A673 (cell line): ENCODE measurements around the gene GPHN. TPM values are rescaled to one million over a fixed set of nuclear protein-coding genes. Genes with fewer than 3 reads are reported as not detected.

Experiments
- BruUV-seq: library from RNA; stranded (reverse); fragments of 400-500 nt; replicated peaks from 2 replicates; lab custom pipeline; 2021; lab: Mats Ljungman, UMichigan
- CTCF ChIA-PET: fragments of 300-600 bp; sonication (Branson Sonifier 250); formaldehyde crosslinking; loops from one replicate; lab custom pipeline; 2022; ENCODE audit warnings: antibody characterized with exemption; lab: Charles Lee
- POLR2A ChIA-PET: fragments of 300-600 bp; sonication (Branson Sonifier 250); formaldehyde crosslinking; loops from one replicate; lab custom pipeline; 2022; ENCODE audit warnings: antibody characterized with exemption; ENCODE audit not compliant: low non-redundant PET; lab: Charles Lee
- DNase-seq: peaks from one replicate; pipeline ENCODE4 v3.0.0-alpha.2; 2015; ENCODE audit warnings: low spot score
- H3K27ac ChIP-seq: fragments of 200-600 bp; sonication (generic); 2 replicates; pipeline ENCODE4 v1.5.1; 2016; ENCODE audit warnings: mixed run types, low read depth, mild to moderate bottlenecking, mixed read lengths, antibody characterized with exemption, low read length; ENCODE audit not compliant: poor library complexity, severe bottlenecking
- H3K27me3 ChIP-seq: fragments of 200-600 bp; sonication (generic); replicated peaks from 2 replicates; pipeline ENCODE4 v1.6.1; 2017; ENCODE audit warnings: mixed run types, low read depth, mild to moderate bottlenecking, mixed read lengths, antibody characterized with exemption, low read length; ENCODE audit not compliant: insufficient read depth, poor library complexity
- H3K36me3 ChIP-seq: fragments of 200-600 bp; sonication (generic); 2 replicates; pipeline ENCODE4 v1.6.1; 2016; ENCODE audit warnings: mixed run types, mild to moderate bottlenecking, mixed read lengths, antibody characterized with exemption, low read length; ENCODE audit not compliant: insufficient read depth, poor library complexity, severe bottlenecking
- H3K4me1 ChIP-seq: fragments of 200-600 bp; sonication (generic); 2 replicates; pipeline ENCODE4 v1.6.1; 2017; ENCODE audit warnings: mixed run types, mild to moderate bottlenecking, mixed read lengths, antibody characterized with exemption, low read length; ENCODE audit not compliant: insufficient read depth, poor library complexity, severe bottlenecking
- H3K4me3 ChIP-seq: fragments of 200-600 bp; sonication (generic); 2 replicates; pipeline ENCODE4 v1.5.1; 2016; ENCODE audit warnings: low read depth, mixed run types, mild to moderate bottlenecking, mixed read lengths, low read length; ENCODE audit not compliant: poor library complexity, severe bottlenecking
- H3K9me3 ChIP-seq: fragments of 200-600 bp; sonication (generic); 2 replicates; pipeline ENCODE4 v1.6.1; 2016; ENCODE audit warnings: mixed run types, low read depth, mild to moderate bottlenecking, mixed read lengths, antibody characterized with exemption, low read length; ENCODE audit not compliant: poor library complexity, severe bottlenecking
- CTCF ChIP-seq: fragments of 300-800, 200-600 bp; sonication (generic); conservative IDR thresholded peaks from 2 replicates; pipeline ENCODE4 v1.5.1; 2017; ENCODE audit warnings: low read depth, mild to moderate bottlenecking, antibody characterized with exemption, low read length, moderate library complexity, mixed read lengths
- EZH2 ChIP-seq: fragments of 200-600 bp; sonication (generic); IDR thresholded peaks from 2 replicates; pipeline ENCODE4 v1.6.1; 2017; ENCODE audit warnings: borderline replicate concordance, low read depth, mild to moderate bottlenecking, mixed read lengths, antibody characterized with exemption, low read length; ENCODE audit not compliant: poor library complexity, severe bottlenecking
- intact Hi-C: fragments of 100-400 bp; cut with micrococcal nuclease; formaldehyde crosslinking; loops from one replicate; pipeline ENCODE4 v1.10.0; 2022; ENCODE audit not compliant: unreplicated experiment
- total RNA-seq: library from RNA; stranded (reverse); gene quantifications from 2 replicates; pipeline ENCODE4 v1.2.3, GENCODE V29; 2021

Gene GPHN
- total RNA-seq, 1 experiment from 2014 or later = 30.3 TPM

GRCh38 chr14:66651536-66652220 lies 143.7 kb downstream of the GPHN start:
- CTCF ChIA-PET = no interaction called here
- intact Hi-C loops = no loop called here
- Histone ChIP-seq H3K4me1 (no peaks in the 10 kb centered on the region), H3K9me3 (peaks cover under 1% of the 10 kb centered on the region), H3K4me3 (no peak overlapping the region), H3K27me3 (no peaks in the 10 kb centered on the region), H3K27ac (no peak overlapping the region), H3K36me3 (no peaks in the 10 kb centered on the region)
- POLR2A ChIA-PET = no interaction called here
- no peak for DNase-seq
- TF ChIP-seq EZH2 (no peak), CTCF (no peak)
- BruUV-seq = no TSS peak

- DNase-seq = no peak
- peaks cover 10% of the 10 kb centered on the region for H3K9me3 ChIP-seq
- no peaks in the 10 kb centered on the region for H3K4me1 ChIP-seq
- no peak for TF ChIP-seq CTCF
- no peak for TF ChIP-seq EZH2
- H3K27me3 ChIP-seq = no peaks in the 10 kb centered on the region
- BruUV-seq = no TSS peak
- intact Hi-C loops = no loop called here
- H3K4me3 ChIP-seq = no peak overlapping the region
- H3K27ac ChIP-seq = no peak overlapping the region
- no peaks in the 10 kb centered on the region for H3K36me3 ChIP-seq
- CTCF ChIA-PET = no interaction called here
- POLR2A ChIA-PET = no interaction called here
These were observed 144.7 kb downstream of the GPHN start for GRCh38 chr14:66652525-66653106.

GRCh38 chr14:66657780-66658179 lies 149.8 kb downstream of the GPHN start:
- no peaks in the 10 kb centered on the region for H3K36me3 ChIP-seq
- TF ChIP-seq CTCF = no peak
- no peak for TF ChIP-seq EZH2
- ChIA-PET POLR2A (no interaction called here), CTCF (no interaction called here)
- H3K4me1 ChIP-seq = no peaks in the 10 kb centered on the region
- H3K27ac ChIP-seq = no peak overlapping the region
- DNase-seq = no peak
- H3K4me3 ChIP-seq = no peak overlapping the region
- no TSS peak for BruUV-seq
- peaks cover 20% of the 10 kb centered on the region for H3K9me3 ChIP-seq
- no peaks in the 10 kb centered on the region for H3K27me3 ChIP-seq
- intact Hi-C loops = no loop called here
